ENCODE results near the gene B4GALNT2. TPM values are rescaled to one million over a fixed set of nuclear protein-coding genes. Genes with fewer than 3 reads are reported as not detected.
"Not testable (repeated sequence)": the region's sequence is repeated elsewhere in the genome, so short reads cannot be mapped to it uniquely, and the experiment has no call there.

Gene B4GALNT2, protein sequence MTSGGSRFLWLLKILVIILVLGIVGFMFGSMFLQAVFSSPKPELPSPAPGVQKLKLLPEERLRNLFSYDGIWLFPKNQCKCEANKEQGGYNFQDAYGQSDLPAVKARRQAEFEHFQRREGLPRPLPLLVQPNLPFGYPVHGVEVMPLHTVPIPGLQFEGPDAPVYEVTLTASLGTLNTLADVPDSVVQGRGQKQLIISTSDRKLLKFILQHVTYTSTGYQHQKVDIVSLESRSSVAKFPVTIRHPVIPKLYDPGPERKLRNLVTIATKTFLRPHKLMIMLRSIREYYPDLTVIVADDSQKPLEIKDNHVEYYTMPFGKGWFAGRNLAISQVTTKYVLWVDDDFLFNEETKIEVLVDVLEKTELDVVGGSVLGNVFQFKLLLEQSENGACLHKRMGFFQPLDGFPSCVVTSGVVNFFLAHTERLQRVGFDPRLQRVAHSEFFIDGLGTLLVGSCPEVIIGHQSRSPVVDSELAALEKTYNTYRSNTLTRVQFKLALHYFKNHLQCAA
- total RNA-seq: 4.3 TPM
- 1.3 TPM for polyA plus RNA-seq (ENCODE audit: insufficient read depth, low read depth, low replicate concordance)
- long read RNA-seq, donor 1: 0 reads
- long read RNA-seq, donor 2: 0 reads
- long read RNA-seq, donor 3: 0 reads
- long read RNA-seq, donor 4: 0 reads
- long read RNA-seq, donor 5: 0 reads
- long read RNA-seq, donor 6: 0 reads
- long read RNA-seq, donor 7, full-length matches to known transcripts: 2 of 8 reads
- long read RNA-seq, donor 7, partial matches to known transcripts: 4 of 8 reads
- long read RNA-seq, donor 7, other reads (novel, unspliced or antisense): 2 of 8 reads
- long read RNA-seq, donor 8: 0 reads
- long read RNA-seq, donor 9: 0 reads
- long read RNA-seq, donor 10: 0 reads

DNA sequence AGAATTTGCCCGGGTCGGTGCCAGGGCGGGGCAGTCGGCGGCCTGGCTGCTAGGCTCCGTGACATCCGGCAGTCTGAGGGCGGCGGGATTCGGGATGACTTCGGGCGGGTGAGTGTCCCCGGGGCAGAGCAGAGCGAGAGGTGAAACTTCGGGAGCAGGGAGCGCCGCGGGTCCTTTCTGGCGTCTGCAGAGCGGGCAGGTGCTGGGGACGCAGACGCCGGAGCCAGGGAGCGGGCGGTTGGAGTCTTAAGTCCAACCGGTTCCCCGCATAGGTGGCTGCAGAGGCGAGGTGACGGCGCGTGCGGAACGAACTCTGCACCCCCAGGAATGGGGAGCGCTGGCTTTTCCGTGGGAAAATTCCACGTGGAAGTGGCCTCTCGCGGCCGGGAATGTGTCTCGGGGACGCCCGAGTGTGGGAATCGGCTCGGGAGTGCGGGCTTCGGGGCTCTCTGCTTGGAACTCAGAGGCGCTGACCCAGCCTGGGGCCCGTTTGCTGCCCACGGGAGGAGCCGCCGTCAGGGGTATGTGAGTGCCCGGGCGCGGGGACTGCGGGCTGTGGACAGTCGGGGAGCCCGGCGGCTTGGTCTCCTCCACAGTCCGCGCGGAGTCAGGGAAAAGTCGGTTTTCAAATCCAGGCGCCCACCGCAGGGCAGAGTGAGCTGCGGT is at the start of gene B4GALNT2:
B4GALNT2 (plus strand) TSS at position 71 of the 666 bp plus-strand sequence; CDS start at position 95, 24 bp downstream.
- TF ChIP-seq CTCF (IDR thresholded peaks at IDR 0.05; ENCODE audit: borderline replicate concordance, extremely low read depth, insufficient read depth): no peak
- H3K4me3 ChIP-seq (ENCODE audit: low read length in 3 of 3): peak within 1 kb of the TSS in 1 of 3 donors; percentile 49
- DNase-seq (peak; percentile 45 to 78 (median 52)), FAIRE-seq (no peak)
- H3K36me3 ChIP-seq (ENCODE audit: control insufficient read depth in 2 of 3, insufficient read depth in 3 of 3, low read length in 3 of 3): no peaks in the 10 kb centered on the region
- H3K27ac ChIP-seq (ENCODE audit: low read depth in 2 of 2, low read length in 2 of 2): no peak within 1 kb of the TSS
- peaks cover 7% of the 10 kb centered on the region for H3K27me3 ChIP-seq (ENCODE audit: control insufficient read depth, insufficient read depth, low read length)
- H3K9ac ChIP-seq (ENCODE audit: low read length in 3 of 3): no peak within 1 kb of the TSS
- H3K9me3 ChIP-seq (ENCODE audit: control insufficient read depth in 2 of 3, insufficient read depth in 1 of 3, low read length in 3 of 3): no peaks in the 10 kb centered on the region
- intact Hi-C loops (cut with DNase I): no loop called here
- H3K4me1 ChIP-seq (ENCODE audit: control insufficient read depth in 2 of 3, insufficient read depth in 2 of 3, low read depth in 1 of 3, low read length in 3 of 3): no peaks in the 10 kb centered on the region

- H3K9me3 ChIP-seq (ENCODE audit: control insufficient read depth in 2 of 3, insufficient read depth in 1 of 3, low read length in 3 of 3); H3K36me3 ChIP-seq (ENCODE audit: control insufficient read depth in 2 of 3, insufficient read depth in 3 of 3, low read length in 3 of 3); H3K9ac ChIP-seq (ENCODE audit: low read length in 3 of 3); H3K4me3 ChIP-seq (ENCODE audit: low read length in 3 of 3); DNase-seq; intact Hi-C loops (cut with DNase I); H3K27me3 ChIP-seq (ENCODE audit: control insufficient read depth, insufficient read depth, low read length); H3K4me1 ChIP-seq (ENCODE audit: control insufficient read depth in 2 of 3, insufficient read depth in 2 of 3, low read depth in 1 of 3, low read length in 3 of 3); H3K27ac ChIP-seq (ENCODE audit: low read depth in 2 of 2, low read length in 2 of 2); FAIRE-seq: not testable (repeated sequence)
These were observed 47.5 kb upstream of the B4GALNT2 start for GRCh38 chr17:49085046-49085445.

GRCh38 chr17:49085565-49086315 is 46.8 kb upstream of the B4GALNT2 start:
- no peak overlapping the region for H3K9ac ChIP-seq (ENCODE audit: low read length in 3 of 3)
- H3K27ac ChIP-seq (ENCODE audit: low read depth in 2 of 2, low read length in 2 of 2): no peak overlapping the region
- FAIRE-seq (no peak), DNase-seq (no peak)
- no peaks in the 10 kb centered on the region for H3K36me3 ChIP-seq (ENCODE audit: control insufficient read depth in 2 of 3, insufficient read depth in 3 of 3, low read length in 3 of 3)
- H3K9me3 ChIP-seq (ENCODE audit: control insufficient read depth in 2 of 3, insufficient read depth in 1 of 3, low read length in 3 of 3): no peaks in the 10 kb centered on the region
- H3K4me3 ChIP-seq (ENCODE audit: low read length in 3 of 3): no peak overlapping the region
- intact Hi-C loops (cut with DNase I): no loop called here
- no peaks in the 10 kb centered on the region for H3K4me1 ChIP-seq (ENCODE audit: control insufficient read depth in 2 of 3, insufficient read depth in 2 of 3, low read depth in 1 of 3, low read length in 3 of 3)
- H3K27me3 ChIP-seq (ENCODE audit: control insufficient read depth, insufficient read depth, low read length): no peaks in the 10 kb centered on the region
- no peak for TF ChIP-seq CTCF (IDR thresholded peaks at IDR 0.05; ENCODE audit: borderline replicate concordance, extremely low read depth, insufficient read depth)

All from kidney (tissue), 22 donors.